H1 (cell line): Measurements from ENCODE around the gene PRR35.

Experiments
- EZH2 ChIP-seq: fragments of 200-600 bp; sonication (generic); IDR thresholded peaks from 2 replicates; pipeline ENCODE4 v1.7.1; 2012; ENCODE audit warnings: low read depth, mild to moderate bottlenecking, moderate library complexity, low read length, inconsistent platforms; ENCODE audit not compliant: severe bottlenecking
- POLR2AphosphoS5 ChIP-seq: IDR thresholded peaks from 2 replicates; pipeline ENCODE4 v1.6.1; 2011; ENCODE audit warnings: low read depth, low read length
- RAD21 ChIP-seq, 2 experiments: IDR thresholded peaks in 1 of 2; conservative IDR thresholded peaks in 1 of 2; 2 replicates each; pipeline ENCODE4 v1.6.1; 2011; ENCODE audit warnings: low read depth in 2 of 2, low read length in 2 of 2, improper control_type of control experiment in 1 of 2, inconsistent platforms in 1 of 2, mild to moderate bottlenecking in 1 of 2, moderate library complexity in 1 of 2
- RFX5 ChIP-seq: IDR thresholded peaks from 2 replicates; pipeline ENCODE4 v1.6.1; 2011; ENCODE audit warnings: low read depth, low read length, improper control_type of control experiment, borderline replicate concordance
- RXRA ChIP-seq: IDR thresholded peaks from 2 replicates; pipeline ENCODE4 v1.6.1; 2011; ENCODE audit warnings: low read depth, mild to moderate bottlenecking, low read length, moderate library complexity; ENCODE audit not compliant: insufficient read depth
- SP2 ChIP-seq: IDR thresholded peaks from 2 replicates; pipeline ENCODE4 v1.6.1; 2012; ENCODE audit warnings: mild to moderate bottlenecking, low read length, inconsistent platforms
- TAF1 ChIP-seq: IDR thresholded peaks from 2 replicates; pipeline ENCODE4 v1.6.1; 2011; ENCODE audit warnings: mild to moderate bottlenecking, low read depth, low read length
- TBP ChIP-seq: IDR thresholded peaks from 2 replicates; pipeline ENCODE4 v1.6.1; 2011; ENCODE audit warnings: low read depth, low read length, improper control_type of control experiment
- TEAD4 ChIP-seq: IDR thresholded peaks from 2 replicates; pipeline ENCODE4 v1.6.1; 2012; ENCODE audit warnings: low read depth, low read length, inconsistent platforms, mixed read lengths
- ZNF274 ChIP-seq: IDR thresholded peaks from 2 replicates; pipeline ENCODE4 v1.7.0; 2012; ENCODE audit warnings: low read length, borderline replicate concordance; ENCODE audit errors: extremely low read depth
- TF ChIP-seq, protein P1 (sequence below), 3 experiments: IDR thresholded peaks; 1 replicate in 2 of 3; 2 replicates in 1 of 3; pipeline versions ENCODE4 v1.5.1 to v1.6.1; 2011; ENCODE audit warnings: low read length in 3 of 3, mild to moderate bottlenecking in 3 of 3, inconsistent platforms in 2 of 3, low read depth in 1 of 3, moderate library complexity in 1 of 3; ENCODE audit not compliant: insufficient read depth in 1 of 3; ENCODE audit errors: control extremely low read depth in 1 of 3

DNA sequence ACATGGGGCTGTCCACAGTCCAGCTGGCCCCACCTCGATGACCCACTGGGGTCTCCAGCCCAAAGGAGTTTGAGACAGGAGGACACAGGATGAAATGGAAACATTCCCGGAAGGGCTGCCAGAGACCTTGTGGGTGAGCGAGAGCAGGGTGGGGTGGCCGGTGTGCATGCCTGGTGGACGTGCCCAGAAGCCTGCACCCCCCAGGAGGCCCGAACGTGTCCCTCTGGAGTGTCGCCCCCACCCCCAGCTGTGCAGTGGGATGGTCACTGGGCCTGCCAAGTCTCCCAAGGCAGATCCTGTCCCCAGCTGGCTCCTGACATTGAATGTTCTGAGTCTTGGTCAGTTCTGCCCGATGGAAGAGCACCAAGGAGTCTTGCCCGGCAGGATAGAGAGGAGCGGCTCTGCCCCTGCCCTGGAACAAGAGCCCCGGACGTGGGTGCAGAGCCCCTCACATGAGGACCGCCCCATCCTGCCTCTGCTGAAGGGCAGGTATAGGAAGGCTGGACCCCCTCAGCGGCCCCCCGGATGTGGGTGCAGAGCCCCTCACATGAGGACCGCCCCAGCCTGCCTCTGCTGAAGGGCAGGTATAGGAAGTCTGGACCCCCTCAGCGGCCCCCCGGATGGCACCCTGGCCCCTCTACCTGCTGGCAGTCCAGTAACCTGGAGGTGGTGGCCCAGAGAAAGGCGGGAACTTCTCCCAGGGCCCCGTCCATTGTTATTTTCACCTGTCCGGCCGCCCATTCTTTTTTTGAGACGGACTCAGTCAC, 35.7 kb upstream of the PRR35 start:
- TF ChIP-seq TBP = no peak
- TF ChIP-seq ZNF274 = no peak
- TF ChIP-seq RAD21 (IDR thresholded peaks at IDR 0.05 in 1 of 2, conservative IDR thresholded peaks at IDR 0.05 in 1 of 2; ENCODE audit: low read depth in 2 of 2, low read length in 2 of 2) = no peak
- TF ChIP-seq, protein P1, sequence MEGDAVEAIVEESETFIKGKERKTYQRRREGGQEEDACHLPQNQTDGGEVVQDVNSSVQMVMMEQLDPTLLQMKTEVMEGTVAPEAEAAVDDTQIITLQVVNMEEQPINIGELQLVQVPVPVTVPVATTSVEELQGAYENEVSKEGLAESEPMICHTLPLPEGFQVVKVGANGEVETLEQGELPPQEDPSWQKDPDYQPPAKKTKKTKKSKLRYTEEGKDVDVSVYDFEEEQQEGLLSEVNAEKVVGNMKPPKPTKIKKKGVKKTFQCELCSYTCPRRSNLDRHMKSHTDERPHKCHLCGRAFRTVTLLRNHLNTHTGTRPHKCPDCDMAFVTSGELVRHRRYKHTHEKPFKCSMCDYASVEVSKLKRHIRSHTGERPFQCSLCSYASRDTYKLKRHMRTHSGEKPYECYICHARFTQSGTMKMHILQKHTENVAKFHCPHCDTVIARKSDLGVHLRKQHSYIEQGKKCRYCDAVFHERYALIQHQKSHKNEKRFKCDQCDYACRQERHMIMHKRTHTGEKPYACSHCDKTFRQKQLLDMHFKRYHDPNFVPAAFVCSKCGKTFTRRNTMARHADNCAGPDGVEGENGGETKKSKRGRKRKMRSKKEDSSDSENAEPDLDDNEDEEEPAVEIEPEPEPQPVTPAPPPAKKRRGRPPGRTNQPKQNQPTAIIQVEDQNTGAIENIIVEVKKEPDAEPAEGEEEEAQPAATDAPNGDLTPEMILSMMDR (IDR thresholded peaks at IDR 0.05; ENCODE audit: control extremely low read depth in 1 of 3, insufficient read depth in 1 of 3, low read depth in 1 of 3, low read length in 3 of 3) = no peak
- no peak for TF ChIP-seq SP2
- TF ChIP-seq RFX5 = no peak
- TF ChIP-seq TEAD4 = no peak
- no peak for TF ChIP-seq EZH2
- TF ChIP-seq POLR2AphosphoS5 = peak; percentile 40; the same call in 1 of the 2 replicates
- no peak for TF ChIP-seq RXRA
- no peak for TF ChIP-seq TAF1
